GM12801 (cell line): ENCODE data around the gene R3HCC1L.

Experiments used
- TF ChIP-seq, protein P1 (sequence below): IDR thresholded peaks from one replicate; pipeline ENCODE4 v1.5.1; 2011; ENCODE audit warnings: control low read depth; ENCODE audit not compliant: insufficient read length; ENCODE audit errors: extremely low read depth

Gene R3HCC1L

DNA sequence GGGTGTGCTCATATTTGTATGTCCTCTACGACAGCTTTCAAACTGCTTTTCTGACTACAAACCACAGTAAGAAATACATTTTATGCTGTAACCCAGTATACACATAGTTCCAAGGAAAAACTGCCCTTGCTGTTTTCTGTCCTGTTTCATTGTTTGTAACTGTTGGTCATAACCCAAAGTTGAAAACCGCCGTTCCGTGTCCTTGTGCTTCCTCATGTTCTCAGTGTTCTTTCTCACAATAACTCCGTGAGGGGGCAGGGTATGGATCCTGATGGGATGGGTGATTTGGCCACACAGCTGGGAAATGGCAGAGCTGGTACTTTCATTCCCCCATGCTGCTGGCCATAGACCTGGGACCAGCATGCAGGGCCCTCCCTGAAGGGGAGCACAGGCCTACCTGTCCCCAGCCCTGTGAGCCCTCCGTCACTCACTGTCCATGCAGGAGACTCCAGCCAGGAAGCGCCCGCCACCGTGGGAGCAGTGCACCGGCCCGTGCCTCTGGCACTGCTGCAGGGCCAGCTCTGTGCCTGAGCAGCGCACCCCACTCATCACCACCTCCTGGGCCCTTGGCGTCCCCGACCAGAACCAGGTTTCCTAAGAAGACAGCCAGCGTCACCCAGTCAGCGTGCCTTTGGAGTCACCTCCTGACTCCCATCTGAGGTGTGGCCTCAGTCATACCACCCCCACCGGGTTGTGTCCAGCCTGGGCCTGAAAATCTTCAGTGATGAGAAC, 120.9 kb downstream of the R3HCC1L start:
- TF ChIP-seq, protein P1, sequence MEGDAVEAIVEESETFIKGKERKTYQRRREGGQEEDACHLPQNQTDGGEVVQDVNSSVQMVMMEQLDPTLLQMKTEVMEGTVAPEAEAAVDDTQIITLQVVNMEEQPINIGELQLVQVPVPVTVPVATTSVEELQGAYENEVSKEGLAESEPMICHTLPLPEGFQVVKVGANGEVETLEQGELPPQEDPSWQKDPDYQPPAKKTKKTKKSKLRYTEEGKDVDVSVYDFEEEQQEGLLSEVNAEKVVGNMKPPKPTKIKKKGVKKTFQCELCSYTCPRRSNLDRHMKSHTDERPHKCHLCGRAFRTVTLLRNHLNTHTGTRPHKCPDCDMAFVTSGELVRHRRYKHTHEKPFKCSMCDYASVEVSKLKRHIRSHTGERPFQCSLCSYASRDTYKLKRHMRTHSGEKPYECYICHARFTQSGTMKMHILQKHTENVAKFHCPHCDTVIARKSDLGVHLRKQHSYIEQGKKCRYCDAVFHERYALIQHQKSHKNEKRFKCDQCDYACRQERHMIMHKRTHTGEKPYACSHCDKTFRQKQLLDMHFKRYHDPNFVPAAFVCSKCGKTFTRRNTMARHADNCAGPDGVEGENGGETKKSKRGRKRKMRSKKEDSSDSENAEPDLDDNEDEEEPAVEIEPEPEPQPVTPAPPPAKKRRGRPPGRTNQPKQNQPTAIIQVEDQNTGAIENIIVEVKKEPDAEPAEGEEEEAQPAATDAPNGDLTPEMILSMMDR: no peak

DNA sequence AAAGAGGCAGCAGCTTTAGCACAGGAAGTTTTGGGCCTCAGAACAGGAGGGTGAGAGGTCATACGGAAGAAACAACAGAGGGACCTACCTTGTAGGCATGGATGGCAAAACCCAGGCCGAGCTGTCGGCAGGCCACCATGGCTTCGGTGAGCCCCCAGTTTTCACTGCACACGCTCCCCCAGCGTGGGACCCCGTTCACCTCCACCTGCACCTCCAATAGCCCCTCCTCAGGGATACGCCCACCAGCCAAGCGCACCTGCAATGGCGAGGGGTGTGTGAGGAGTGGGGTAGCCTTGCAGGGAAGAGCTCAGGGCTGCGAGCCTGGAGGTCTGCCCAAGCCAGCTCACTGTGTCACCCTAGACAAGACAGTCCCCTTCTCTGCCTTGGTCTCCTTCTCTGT, 122.2 kb downstream of the R3HCC1L start:
- TF ChIP-seq, protein P1: no peak

DNA sequence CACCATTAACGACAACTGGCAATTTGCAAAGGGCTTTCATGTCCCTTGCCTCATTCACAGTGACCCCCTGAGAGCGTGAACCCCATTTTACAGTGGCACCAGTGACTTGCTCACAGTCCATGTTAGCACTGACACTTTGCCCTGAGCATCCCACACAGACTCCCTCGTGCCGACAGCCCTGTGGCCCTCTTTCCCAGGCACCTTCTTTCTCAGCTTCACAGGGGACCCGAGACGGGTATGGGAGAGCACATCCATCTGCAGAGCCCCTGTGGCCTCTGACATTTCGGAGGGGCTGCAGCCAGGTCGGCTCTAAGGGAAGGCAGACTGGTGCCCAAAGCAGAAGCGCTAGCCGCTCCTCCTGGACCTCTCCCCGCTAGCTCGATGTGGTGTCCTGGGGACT, 122.7 kb downstream of the R3HCC1L start:
- TF ChIP-seq, protein P1: no peak

DNA sequence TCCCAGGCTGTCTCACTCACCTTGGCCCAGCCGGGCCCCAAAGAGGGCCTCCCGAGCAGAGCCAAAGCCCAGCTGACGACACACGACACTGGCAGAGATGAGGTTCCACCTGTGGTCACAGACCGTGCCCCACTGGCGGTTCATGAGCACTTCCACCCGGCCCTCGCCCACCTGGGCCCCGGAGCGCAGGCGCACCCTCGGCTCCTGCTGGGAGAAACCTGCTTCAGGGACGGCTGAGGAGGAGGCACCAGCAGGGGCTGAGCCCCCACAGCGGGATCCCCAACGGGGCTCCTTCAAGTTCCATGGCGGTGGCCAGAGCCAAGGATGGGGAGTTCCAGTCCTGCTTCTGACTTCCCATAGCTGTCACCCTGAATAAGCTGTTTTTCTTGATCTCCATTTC, 123.5 kb downstream of the R3HCC1L start:
- TF ChIP-seq, protein P1: no peak

DNA sequence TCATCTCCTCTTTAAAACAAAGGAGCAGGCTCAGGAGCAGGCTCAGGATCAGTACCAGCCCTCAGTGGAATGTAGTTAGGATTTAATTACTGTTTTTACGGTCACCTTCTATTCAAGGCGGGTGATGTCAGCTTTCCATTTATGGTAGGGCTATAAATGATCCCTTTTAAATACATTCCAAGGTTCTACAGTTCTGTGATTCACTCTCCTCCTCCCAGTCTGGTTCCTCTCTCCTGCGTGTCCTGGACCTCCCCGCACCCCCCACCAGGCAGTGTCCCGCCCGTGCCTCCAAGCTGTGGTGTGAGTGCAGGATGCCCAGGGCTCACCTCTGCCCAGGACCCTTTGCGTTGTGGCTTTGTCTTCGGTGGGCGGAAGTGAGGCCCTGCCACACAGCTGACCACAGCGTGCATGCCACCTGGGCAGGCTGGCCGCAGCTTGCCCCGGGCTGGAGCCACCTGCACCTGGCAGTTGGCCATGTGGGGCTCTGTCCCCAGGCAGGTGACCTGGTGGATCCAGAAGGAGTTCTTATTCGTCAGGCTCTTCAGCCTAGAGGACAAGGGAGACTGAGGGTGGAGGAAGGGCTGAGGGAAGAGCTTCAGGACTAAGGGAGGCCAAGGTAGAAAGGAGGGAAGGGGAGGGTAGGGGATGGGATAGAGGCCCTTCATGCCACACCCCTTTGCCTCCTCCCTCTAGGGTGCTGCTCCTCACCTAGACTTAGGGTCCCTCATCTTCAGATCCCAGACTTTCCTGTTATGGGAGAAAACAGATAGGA, 124.4 kb downstream of the R3HCC1L start:
- TF ChIP-seq, protein P1: no peak

DNA sequence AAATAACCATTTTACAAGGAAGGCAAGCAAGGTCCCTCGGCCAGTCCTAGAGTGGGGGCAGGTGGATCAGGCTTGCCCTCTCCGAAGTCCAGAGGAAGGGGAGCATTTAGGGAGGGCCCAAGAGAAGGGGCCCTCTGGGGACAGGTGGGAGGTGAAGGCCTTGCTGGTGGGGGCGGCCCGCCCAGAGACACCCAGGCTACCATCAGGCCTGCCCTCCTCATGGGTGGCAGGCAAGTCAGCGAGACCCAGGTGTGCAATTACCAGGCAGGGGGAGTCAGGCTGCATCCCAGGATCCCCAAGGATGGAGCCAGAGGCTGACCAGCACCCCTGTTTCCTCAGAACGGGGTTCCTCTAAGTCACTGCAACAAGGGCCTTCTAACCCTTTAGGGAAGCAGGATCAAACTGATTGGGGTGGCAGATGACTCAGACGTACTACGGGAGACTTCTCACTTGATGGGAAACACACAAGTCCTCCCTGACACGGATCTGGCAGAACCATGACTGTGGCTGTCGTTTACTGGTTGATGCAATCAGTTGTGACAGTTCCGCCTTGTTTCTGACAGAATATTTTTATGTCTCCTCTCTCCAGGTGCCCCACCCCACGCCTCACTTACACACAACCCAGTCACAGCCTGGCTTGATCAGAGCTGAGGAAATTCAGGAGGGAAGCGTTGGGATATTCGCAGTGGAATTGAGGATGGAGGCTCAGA, 125.3 kb downstream of the R3HCC1L start:
- TF ChIP-seq, protein P1: no peak

DNA sequence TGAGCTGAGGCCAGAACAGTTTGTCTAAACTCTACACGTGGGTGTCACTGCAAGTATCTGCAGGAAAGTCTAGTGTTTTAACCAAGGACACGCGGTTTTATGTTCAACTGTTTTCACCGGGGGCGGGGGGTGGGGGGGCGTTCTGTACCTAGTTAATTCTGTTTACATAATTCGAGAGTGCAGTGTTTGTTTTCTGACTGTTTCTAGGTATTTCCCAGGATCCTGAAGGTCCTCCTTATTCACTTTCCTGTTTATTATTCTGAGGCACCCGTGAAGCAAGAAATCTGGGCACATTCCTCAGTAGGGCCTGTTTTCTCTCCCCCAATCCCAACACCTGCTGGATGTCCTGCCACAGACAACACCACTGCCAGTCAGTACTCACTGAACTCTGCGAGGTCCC, 125.9 kb downstream of the R3HCC1L start:
- TF ChIP-seq, protein P1: no peak
